HepG2 (cell line): ENCODE measurements around the gene TBC1D1.

Experiments
- HOXA7 ChIP-seq: sonication (generic); formaldehyde crosslinking; IDR thresholded peaks from 2 replicates; pipeline ENCODE4 v1.8.1; 2022; ENCODE audit warnings: mild to moderate bottlenecking, missing genetic modification reagents, moderate library complexity
- TF ChIP-seq, protein P1 (sequence below), 2 experiments: sonication (generic) in 1 of 2; formaldehyde crosslinking in 1 of 2; IDR thresholded peaks; 2 replicates each; pipeline versions ENCODE4 v1.5.1 to v1.6.1; 2011 to 2020; ENCODE audit warnings: borderline replicate concordance in 1 of 2, low read depth in 1 of 2, low read length in 1 of 2, mild to moderate bottlenecking in 1 of 2, missing genetic modification reagents in 1 of 2, moderate library complexity in 1 of 2
- TF ChIP-seq, protein P2 (sequence below): IDR thresholded peaks from 2 replicates; pipeline ENCODE4 v1.6.1; 2016
- TF ChIP-seq, protein P3 (sequence below): IDR thresholded peaks from 2 replicates; pipeline ENCODE4 v1.6.1; 2012; ENCODE audit warnings: inconsistent platforms

DNA sequence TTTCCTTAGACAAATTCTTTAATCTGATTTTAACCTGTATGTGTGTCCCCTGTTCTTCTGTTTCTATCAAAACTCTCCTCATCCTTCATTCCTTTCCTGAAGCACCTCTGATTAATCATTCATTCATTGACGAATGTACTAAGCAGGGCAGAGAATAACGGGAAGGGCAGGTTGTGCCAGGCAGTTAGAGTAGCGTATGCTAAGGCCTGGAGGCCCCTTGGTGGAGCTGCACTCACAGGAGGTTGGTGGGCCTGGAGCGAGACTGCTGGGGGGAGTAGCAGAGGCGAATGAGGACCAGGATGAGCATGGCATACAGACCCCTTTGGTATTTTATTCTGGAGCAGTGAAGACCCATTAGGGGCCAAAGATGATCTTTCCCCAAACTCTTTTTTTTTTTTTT is 91.9 kb downstream of the TBC1D1 start:
- TF ChIP-seq HOXA7 (CRISPR knock-in tag): no peak
- TF ChIP-seq, protein P1, sequence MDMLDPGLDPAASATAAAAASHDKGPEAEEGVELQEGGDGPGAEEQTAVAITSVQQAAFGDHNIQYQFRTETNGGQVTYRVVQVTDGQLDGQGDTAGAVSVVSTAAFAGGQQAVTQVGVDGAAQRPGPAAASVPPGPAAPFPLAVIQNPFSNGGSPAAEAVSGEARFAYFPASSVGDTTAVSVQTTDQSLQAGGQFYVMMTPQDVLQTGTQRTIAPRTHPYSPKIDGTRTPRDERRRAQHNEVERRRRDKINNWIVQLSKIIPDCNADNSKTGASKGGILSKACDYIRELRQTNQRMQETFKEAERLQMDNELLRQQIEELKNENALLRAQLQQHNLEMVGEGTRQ (IDR thresholded peaks at IDR 0.05; ENCODE audit: low read depth, low read length): no peak
- TF ChIP-seq, protein P1 (CRISPR knock-in tag; IDR thresholded peaks at IDR 0.05; ENCODE audit: borderline replicate concordance): no peak
- TF ChIP-seq, protein P2, sequence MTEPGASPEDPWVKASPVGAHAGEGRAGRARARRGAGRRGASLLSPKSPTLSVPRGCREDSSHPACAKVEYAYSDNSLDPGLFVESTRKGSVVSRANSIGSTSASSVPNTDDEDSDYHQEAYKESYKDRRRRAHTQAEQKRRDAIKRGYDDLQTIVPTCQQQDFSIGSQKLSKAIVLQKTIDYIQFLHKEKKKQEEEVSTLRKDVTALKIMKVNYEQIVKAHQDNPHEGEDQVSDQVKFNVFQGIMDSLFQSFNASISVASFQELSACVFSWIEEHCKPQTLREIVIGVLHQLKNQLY: no peak
- TF ChIP-seq, protein P3, sequence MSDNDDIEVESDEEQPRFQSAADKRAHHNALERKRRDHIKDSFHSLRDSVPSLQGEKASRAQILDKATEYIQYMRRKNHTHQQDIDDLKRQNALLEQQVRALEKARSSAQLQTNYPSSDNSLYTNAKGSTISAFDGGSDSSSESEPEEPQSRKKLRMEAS: no peak
